Fibroblast of upper back skin (primary cell): ENCODE results near the gene ACTRT2.

Experiments
- DNase-seq: peaks from one replicate; pipeline ENCODE4 v3.0.0-alpha.2; 2013

ACTRT2 gene

GRCh38 chr1:3018576-3018975 is 2.7 kb upstream of the ACTRT2 start:
- no peak for DNase-seq

GRCh38 chr1:3019007-3019515 is 2.2 kb upstream of the ACTRT2 start:
- no peak for DNase-seq

- DNase-seq, result no peak
These were observed 1.7 kb upstream of the ACTRT2 start for GRCh38 chr1:3019516-3020051.

- DNase-seq, result no peak
These were observed 881 bp upstream of the ACTRT2 start for GRCh38 chr1:3020263-3020909.

GRCh38 chr1:3021801-3022401 is 634 bp downstream of the ACTRT2 start:
- no peak for DNase-seq

GRCh38 chr1:3022511-3022973 is 1.3 kb downstream of the ACTRT2 start:
- no peak for DNase-seq

GRCh38 chr1:3022976-3023375 is 1.7 kb downstream of the ACTRT2 start:
- no peak for DNase-seq

- no peak for DNase-seq
These were observed 2.8 kb downstream of the ACTRT2 start for GRCh38 chr1:3024019-3024418.

- no peak for DNase-seq
These were observed 3.3 kb downstream of the ACTRT2 start for GRCh38 chr1:3024588-3024987.

- DNase-seq, result no peak
These were observed 4.9 kb downstream of the ACTRT2 start for GRCh38 chr1:3026124-3026523.

- no peak for DNase-seq
These were observed 5.5 kb downstream of the ACTRT2 start for GRCh38 chr1:3026581-3027391.

- no peak for DNase-seq
These were observed 6.5 kb downstream of the ACTRT2 start for GRCh38 chr1:3027611-3028371.

GRCh38 chr1:3028531-3029282 is 7.4 kb downstream of the ACTRT2 start:
- no peak for DNase-seq

GRCh38 chr1:3029481-3029961 is 8.3 kb downstream of the ACTRT2 start:
- DNase-seq, result no peak

- DNase-seq, result no peak
These were observed 8.9 kb downstream of the ACTRT2 start for GRCh38 chr1:3029991-3030662.

GRCh38 chr1:3030663-3031381 is 9.6 kb downstream of the ACTRT2 start:
- DNase-seq, result no peak

GRCh38 chr1:3031401-3032221 is 10.3 kb downstream of the ACTRT2 start:
- no peak for DNase-seq

GRCh38 chr1:3032371-3033039 is 11.2 kb downstream of the ACTRT2 start:
- DNase-seq, result no peak
